ENCODE results near the gene USO1.
"Not testable (repeated sequence)": the region's sequence is repeated elsewhere in the genome, so short reads cannot be mapped to it uniquely, and the experiment has no call there.

Gene USO1, protein sequence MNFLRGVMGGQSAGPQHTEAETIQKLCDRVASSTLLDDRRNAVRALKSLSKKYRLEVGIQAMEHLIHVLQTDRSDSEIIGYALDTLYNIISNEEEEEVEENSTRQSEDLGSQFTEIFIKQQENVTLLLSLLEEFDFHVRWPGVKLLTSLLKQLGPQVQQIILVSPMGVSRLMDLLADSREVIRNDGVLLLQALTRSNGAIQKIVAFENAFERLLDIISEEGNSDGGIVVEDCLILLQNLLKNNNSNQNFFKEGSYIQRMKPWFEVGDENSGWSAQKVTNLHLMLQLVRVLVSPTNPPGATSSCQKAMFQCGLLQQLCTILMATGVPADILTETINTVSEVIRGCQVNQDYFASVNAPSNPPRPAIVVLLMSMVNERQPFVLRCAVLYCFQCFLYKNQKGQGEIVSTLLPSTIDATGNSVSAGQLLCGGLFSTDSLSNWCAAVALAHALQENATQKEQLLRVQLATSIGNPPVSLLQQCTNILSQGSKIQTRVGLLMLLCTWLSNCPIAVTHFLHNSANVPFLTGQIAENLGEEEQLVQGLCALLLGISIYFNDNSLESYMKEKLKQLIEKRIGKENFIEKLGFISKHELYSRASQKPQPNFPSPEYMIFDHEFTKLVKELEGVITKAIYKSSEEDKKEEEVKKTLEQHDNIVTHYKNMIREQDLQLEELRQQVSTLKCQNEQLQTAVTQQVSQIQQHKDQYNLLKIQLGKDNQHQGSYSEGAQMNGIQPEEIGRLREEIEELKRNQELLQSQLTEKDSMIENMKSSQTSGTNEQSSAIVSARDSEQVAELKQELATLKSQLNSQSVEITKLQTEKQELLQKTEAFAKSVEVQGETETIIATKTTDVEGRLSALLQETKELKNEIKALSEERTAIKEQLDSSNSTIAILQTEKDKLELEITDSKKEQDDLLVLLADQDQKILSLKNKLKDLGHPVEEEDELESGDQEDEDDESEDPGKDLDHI

DNA sequence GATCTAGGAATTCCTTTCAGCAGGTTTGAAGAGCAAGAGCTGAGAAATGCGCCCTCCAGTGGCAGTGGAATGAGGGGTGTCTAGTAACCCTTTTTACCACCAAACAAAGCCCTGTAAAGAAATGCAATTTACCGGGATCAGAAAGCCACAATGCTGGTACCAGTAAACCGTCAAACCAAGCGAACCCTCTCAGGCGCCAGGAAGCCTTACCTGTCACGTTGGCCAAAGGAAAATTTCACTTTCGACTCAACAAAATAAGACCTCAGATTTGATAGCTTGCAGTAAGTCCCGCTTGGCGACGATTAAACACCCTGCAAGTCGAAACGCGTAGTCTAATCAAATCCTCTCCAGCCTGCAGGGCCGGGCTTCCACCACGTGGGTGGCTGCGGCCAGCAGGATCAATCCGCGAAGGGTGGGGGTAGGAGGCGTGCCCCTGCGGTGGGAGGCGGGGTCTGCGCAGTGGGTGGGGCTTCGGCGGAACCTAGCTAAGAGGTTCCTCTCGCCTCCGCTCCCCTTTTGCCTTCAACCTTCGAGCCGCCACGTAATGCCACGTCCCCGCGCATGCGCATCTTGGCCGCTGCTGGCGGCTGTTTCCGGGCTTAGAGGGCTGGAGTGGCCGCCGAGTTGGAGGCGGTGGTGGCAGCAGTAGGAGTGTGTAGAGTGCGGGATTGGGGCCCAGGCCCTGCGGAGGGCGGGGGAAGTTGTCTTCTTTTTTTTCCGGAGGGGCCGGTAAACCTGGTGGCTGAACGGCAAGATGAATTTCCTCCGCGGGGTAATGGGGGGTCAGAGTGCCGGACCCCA is at the start of gene USO1:
TSS of gene USO1 (plus strand) at position 512 of the 801 bp plus-strand sequence. CDS start at position 755, 243 bp downstream.
- DNase-seq, result peak; percentile 99 to 100

DNA sequence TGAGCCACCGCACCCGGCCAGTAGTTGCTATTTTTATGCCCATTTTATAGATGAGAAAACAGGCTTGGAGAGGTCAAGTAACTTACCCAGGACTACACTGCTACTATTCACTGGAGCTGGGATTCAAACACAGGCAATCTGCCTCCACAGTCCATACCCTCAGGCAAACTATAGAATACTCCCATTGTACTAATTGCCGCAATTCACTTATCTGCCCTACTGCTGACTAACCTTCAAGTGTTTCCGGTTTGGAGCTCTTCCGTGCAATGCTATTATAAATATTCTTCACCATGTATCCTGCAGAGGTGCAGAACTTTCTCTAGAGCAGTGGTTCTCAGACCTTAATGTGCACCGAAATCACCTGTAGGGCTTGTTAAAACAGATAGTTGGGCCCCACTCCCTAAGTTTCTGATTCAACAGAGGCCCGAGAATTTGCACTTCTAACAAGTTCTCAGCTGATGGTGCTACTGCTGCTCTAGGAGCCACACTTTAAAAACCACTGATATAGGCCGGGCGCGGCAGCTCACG is 49.3 kb upstream of the USO1 start:
- DNase-seq, result no peak

GRCh38 chr4:75678473-75678872 is 45.9 kb upstream of the USO1 start:
- no peak for DNase-seq

DNA sequence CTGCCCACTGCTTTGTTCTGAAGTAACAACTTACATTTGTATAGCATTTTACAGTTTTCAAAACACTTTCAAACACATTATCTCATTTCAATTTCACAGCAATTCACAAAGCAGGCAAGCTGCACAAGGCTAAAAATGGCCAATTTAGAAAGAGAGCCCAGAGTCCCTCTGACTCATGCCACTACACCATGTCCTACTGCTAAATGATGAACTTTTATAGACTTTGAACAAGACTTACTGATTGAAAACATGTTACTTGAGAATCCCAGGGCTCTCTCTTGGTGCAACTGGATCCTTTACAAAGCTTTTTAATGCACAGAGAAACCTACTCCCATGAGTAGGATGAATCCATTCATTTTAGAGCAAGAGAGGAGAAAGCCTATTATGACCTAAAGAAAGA is 45.4 kb upstream of the USO1 start:
- DNase-seq, result no peak

DNA sequence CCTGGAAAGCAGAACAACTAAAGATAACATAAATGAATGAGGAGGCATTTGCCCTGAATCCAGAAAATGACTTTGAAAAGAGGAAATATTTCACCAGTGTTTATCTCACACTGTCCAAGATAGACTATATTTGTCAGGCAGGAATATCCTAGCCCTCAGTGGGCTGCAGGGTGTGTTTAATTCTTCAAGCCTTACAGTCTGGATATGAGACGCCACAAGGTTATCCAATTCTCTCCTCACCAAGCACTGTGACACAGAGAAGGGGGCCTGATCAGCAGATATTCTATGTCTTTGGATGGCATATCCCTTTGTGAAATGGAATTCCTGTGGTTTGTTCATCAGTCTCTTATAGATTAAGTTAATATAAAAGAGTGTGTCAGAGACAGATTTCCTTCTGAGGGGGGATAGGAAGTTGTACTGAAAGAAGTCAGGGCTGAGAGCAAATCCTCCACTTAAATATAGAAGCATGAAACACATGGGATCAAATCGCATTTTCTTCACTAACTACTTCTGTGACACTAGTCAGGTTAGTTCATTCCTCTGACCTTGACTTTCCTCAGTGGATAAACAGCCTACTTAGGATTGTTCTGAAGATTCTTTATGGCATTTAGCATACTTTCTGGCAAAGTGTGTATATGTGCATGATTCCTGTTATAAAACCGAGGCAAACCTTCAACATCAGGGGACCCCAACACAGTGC is 44.4 kb upstream of the USO1 start:
- no peak for DNase-seq

- no peak for DNase-seq
Observed at GRCh38 chr4:75683482-75684155, 40.8 kb upstream of the USO1 start.

- no peak for DNase-seq
Observed at GRCh38 chr4:75685546-75686189, 38.7 kb upstream of the USO1 start.

- DNase-seq, result peak in 1 of 2 donors; percentile 42
Observed at GRCh38 chr4:75686346-75686745, 38.0 kb upstream of the USO1 start.

- DNase-seq, result not testable (repeated sequence)
Observed at GRCh38 chr4:75687125-75687524, 37.3 kb upstream of the USO1 start.

DNA sequence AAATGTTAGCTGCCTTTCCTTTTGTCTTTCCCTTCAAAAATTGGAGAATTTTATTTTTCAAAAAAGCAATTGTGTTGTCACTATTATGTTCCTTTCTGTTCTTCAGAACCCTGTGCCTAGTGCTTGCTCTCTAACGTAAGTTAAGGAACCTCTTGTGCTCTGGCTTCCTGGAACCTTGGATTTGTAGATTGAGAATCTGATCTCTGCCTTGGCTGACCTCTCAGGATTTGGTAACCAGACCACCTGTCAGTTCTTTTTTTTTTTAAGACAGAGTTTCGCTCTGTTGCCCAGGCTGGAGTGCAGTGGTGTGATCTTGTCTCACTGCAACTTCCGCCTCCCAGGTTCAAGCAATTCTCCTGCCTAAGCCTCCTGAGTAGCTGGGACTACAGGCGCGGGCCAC is 32.3 kb upstream of the USO1 start:
- not testable (repeated sequence) for DNase-seq

GRCh38 chr4:75696071-75696470 is 28.3 kb upstream of the USO1 start:
- DNase-seq, result peak; percentile 57 to 65

DNA sequence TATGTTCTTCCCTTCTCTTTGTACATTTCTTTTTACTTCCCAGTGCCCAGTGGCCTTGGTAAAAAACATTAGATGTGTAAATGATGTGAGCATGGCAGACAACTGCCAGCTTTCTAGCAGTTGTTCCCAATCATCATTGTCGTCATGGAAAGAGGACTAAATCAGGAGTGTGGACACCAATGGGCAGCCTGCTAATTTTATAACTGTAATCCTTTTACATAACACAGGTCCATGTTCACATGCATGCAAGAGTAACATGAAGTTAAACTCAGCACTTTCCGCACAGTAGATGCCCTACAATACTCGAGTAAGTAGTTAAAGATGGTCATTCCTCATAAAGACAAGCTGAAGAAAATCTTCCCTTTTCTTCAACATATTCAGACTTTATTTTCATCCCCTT is 27.8 kb upstream of the USO1 start:
- no peak for DNase-seq

DNA sequence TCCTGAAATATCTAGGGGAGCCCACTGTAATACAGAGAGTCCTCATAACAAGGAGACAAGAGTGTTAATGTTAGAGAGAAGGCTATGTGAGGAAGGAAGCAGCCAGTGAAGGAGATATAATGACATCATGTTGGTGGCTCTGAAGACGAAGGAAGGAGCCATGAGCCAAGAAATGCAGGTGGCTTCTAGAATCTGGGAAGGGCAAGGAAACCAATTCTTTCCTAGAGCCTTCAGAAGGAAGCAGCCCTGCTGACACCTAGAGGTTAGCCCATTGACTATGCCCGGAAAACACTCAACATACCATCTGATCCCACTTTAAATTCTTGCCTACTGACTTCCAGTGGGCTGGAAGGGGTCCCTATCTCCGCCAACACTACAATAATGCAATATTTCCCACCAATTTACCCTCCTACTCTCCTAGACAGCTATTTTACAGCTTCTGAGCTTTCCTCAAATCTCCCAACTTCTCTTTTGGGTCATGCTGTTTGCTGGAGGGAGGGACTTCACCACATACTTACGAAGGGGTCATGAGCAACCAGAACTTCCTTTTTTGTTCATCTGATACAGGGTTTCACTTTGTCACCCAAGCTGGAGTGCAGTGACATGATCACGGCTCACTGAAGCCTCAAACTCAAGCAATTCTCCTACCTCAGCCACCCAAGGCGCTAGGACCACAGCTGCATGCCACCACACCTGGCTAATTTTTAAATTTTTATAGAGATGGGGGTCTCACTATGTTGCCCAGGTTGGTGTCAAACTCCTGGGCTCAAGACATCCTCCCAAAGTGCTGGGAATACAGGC is 26.0 kb upstream of the USO1 start:
- peak; percentile 45 to 51 for DNase-seq

DNA sequence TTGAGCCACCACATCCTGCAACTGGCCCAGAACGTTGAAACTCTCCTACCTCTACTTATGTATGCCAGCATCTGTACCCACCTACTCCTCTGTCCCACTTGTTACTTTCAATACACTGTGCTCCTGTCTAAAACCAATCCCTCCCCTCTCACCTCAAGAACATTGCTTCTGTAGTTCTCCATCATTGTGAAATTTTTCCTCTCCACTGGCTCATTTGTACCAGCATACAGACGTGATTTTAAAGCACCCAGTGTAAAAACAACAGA is 25.5 kb upstream of the USO1 start:
- no peak for DNase-seq

DNA sequence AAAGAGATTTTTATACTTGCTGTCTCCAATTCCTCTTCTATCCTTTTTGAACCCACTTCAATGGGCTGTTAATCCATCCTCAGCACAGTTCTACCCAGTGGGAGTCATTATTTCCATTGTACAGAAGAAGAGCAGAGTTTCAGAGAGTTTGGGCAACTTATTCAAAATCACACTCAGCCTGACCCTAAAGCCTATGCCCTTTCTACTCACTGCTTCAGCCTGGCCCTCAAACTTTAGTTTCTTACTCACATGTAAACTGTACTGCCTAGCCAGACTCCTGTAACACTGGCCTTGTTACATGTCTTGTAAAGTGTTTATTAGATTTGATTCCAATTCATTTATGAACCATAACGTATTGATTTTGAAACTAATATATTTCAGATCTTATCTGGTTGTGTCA is 25.1 kb upstream of the USO1 start:
- DNase-seq, result no peak

DNA sequence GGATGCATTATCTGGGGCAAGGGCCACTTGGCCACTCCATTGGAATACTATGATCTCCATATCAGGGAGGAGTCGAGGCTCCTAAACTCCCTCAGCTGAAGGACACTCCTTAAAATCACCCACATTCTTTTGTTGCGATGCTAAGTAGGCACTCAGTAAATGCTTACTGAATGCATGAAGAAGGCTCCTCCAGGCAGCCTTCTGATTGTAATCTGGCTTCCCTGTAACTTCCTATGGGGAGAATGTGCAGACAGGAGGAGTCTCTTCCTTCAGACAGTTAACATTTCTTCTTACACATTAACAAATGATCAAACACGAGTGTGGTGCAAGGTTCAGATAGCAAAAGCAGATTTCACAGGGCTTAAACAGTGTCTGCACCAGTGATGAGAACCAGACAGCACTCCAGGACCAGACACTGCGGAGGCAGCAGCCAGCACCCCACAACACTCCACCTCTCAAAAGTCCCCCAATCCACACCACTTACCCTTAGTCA is 21.4 kb upstream of the USO1 start:
- no peak for DNase-seq

- no peak for DNase-seq
Observed at GRCh38 chr4:75705198-75705977, 19.0 kb upstream of the USO1 start.

DNA sequence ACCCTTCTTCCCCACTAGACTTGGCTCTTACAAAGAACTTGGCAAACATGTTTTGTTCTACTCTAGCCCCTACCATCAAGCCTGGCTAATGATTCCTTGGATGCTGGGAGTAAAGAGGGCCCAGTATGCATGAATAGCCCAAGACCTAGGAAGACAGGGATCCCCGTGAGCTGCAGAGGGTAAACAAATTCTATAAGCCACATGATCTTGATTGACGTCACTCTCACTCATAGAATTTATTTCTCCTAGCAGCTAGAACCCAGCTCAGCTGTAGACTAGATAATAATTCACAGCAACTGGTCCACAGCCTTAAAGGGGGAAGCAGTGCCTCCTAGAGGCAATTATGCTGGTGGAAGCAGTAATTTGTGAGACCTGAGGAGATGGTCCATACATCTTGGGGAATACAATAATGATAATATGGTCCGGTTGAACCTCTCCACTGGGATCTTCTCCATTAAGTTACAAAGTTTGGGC is 16.1 kb upstream of the USO1 start:
- peak; percentile 55 to 70 for DNase-seq

- no peak for DNase-seq
Observed at GRCh38 chr4:75710246-75710645, 14.1 kb upstream of the USO1 start.
